SU-DHL-6 (cell line): ENCODE data around the gene OLIG3.

Experiments used
- H2AFZ ChIP-seq: fragments of 200-600 bp; sonication (generic); 2 replicates; pipeline ENCODE4 v1.6.1; 2014; ENCODE audit warnings: low read depth, mild to moderate bottlenecking, moderate library complexity, mixed read lengths, antibody characterized with exemption, low read length; ENCODE audit not compliant: severe bottlenecking
- H3F3A ChIP-seq: fragments of 200-600 bp; shearing (Covaris generic); 2 replicates; pipeline ENCODE4 v1.6.0; 2016; ENCODE audit warnings: antibody characterized with exemption, mild to moderate bottlenecking; ENCODE audit not compliant: insufficient read depth
- H3K27ac ChIP-seq: fragments of 200-600 bp; sonication (generic); 2 replicates; pipeline ENCODE4 v1.5.1; 2016; ENCODE audit warnings: low read depth, mild to moderate bottlenecking, low read length, moderate library complexity, mixed read lengths
- H3K27me3 ChIP-seq: fragments of 200-600 bp; sonication (generic), shearing (Covaris generic); 2 replicates; pipeline ENCODE4 v1.6.0; 2014; ENCODE audit warnings: mild to moderate bottlenecking, low read length
- H3K36me3 ChIP-seq: fragments of 200-600 bp; sonication (generic); 2 replicates; pipeline ENCODE4 v1.6.1; 2014; ENCODE audit warnings: mild to moderate bottlenecking, low read length, mixed read lengths
- H3K4me2 ChIP-seq: fragments of 300-600, 200-600 bp; shearing (Covaris generic), sonication (generic); 2 replicates; pipeline ENCODE4 v1.6.0; 2014; ENCODE audit warnings: low read length, low read depth, mild to moderate bottlenecking; ENCODE audit not compliant: poor library complexity, severe bottlenecking
- H3K4me3 ChIP-seq: fragments of 200-600 bp; sonication (generic); 2 replicates; pipeline ENCODE4 v1.5.1; 2014; ENCODE audit warnings: antibody characterized with exemption, low read length, mild to moderate bottlenecking, mixed read lengths; ENCODE audit not compliant: insufficient read depth, poor library complexity, severe bottlenecking
- H3K79me2 ChIP-seq: fragments of 200-600 bp; sonication (generic); 2 replicates; pipeline ENCODE4 v1.6.1; 2014; ENCODE audit warnings: mild to moderate bottlenecking, low read length, moderate library complexity; ENCODE audit not compliant: insufficient read depth
- H3K9ac ChIP-seq: fragments of 200-600 bp; sonication (generic); 2 replicates; pipeline ENCODE4 v1.7.0; 2014; ENCODE audit warnings: mild to moderate bottlenecking, low read length
- H3K9me2 ChIP-seq: fragments of 200-600 bp; sonication (generic); replicated peaks from 2 replicates; pipeline ENCODE4 v1.6.1; 2014; ENCODE audit warnings: low read length; ENCODE audit not compliant: insufficient read depth
- H3K9me3 ChIP-seq: fragments of 200-600 bp; sonication (generic); 2 replicates; pipeline ENCODE4 v1.6.1; 2014; ENCODE audit warnings: low read length, mixed read lengths; ENCODE audit not compliant: insufficient read depth
- H4K20me1 ChIP-seq: fragments of 200-600 bp; sonication (generic); 2 replicates; pipeline ENCODE4 v1.6.1; 2014; ENCODE audit warnings: low read depth, mild to moderate bottlenecking, antibody characterized with exemption, low read length, moderate library complexity, mixed read lengths
- CTCF ChIP-seq: fragments of 200-600 bp; sonication (generic); IDR thresholded peaks from one replicate; pipeline ENCODE4 v1.5.1; 2017; ENCODE audit warnings: antibody characterized with exemption, mild to moderate bottlenecking, low read length, moderate library complexity; ENCODE audit not compliant: insufficient read depth, poor library complexity, severe bottlenecking
- EZH2phosphoT487 ChIP-seq: fragments of 200-600 bp; sonication (generic), shearing (Covaris generic); conservative IDR thresholded peaks from 2 replicates; pipeline ENCODE4 v1.6.1; 2018; ENCODE audit warnings: mild to moderate bottlenecking, antibody characterized with exemption, low read length, moderate library complexity, mixed read lengths

The OLIG3 gene

GRCh38 chr6:137520520-137520919 is 26.3 kb upstream of the OLIG3 start:
- H3K36me3 ChIP-seq = no peaks in the 10 kb centered on the region
- no peak overlapping the region for H2AFZ ChIP-seq
- no peaks in the 10 kb centered on the region for H3K9me2 ChIP-seq
- no peaks in the 10 kb centered on the region for H3K9me3 ChIP-seq
- no peak overlapping the region for H3K4me2 ChIP-seq
- no peaks in the 10 kb centered on the region for H4K20me1 ChIP-seq
- no peaks in the 10 kb centered on the region for H3F3A ChIP-seq
- no peaks in the 10 kb centered on the region for H3K79me2 ChIP-seq
- no peaks in the 10 kb centered on the region for H3K27me3 ChIP-seq
- no peak for TF ChIP-seq CTCF
- TF ChIP-seq EZH2phosphoT487 = no peak
- no peak overlapping the region for H3K27ac ChIP-seq
- H3K9ac ChIP-seq = no peak overlapping the region
- no peak overlapping the region for H3K4me3 ChIP-seq

- Histone ChIP-seq H3F3A (no peaks in the 10 kb centered on the region), H3K9me3 (no peaks in the 10 kb centered on the region), H3K27me3 (no peaks in the 10 kb centered on the region), H3K9me2 (no peaks in the 10 kb centered on the region), H3K4me3 (no peak overlapping the region), H3K79me2 (no peaks in the 10 kb centered on the region), H3K27ac (no peak overlapping the region), H3K9ac (no peak overlapping the region), H3K36me3 (no peaks in the 10 kb centered on the region), H4K20me1 (no peaks in the 10 kb centered on the region), H3K4me2 (no peak overlapping the region), H2AFZ (no peak overlapping the region)
- no peak for TF ChIP-seq EZH2phosphoT487
- TF ChIP-seq CTCF = no peak
Measured at GRCh38 chr6:137519629-137520176, 25.5 kb upstream of the OLIG3 start.

GRCh38 chr6:137518386-137518983 is 24.3 kb upstream of the OLIG3 start:
- Histone ChIP-seq H3K27me3 (no peaks in the 10 kb centered on the region), H3K36me3 (no peaks in the 10 kb centered on the region), H3K4me2 (no peak overlapping the region), H3K9me2 (no peaks in the 10 kb centered on the region), H2AFZ (no peak overlapping the region), H3K9ac (no peak overlapping the region), H3F3A (no peaks in the 10 kb centered on the region), H3K9me3 (no peaks in the 10 kb centered on the region), H3K4me3 (no peak overlapping the region), H3K27ac (no peak overlapping the region), H4K20me1 (no peaks in the 10 kb centered on the region), H3K79me2 (no peaks in the 10 kb centered on the region)
- no peak for TF ChIP-seq CTCF
- no peak for TF ChIP-seq EZH2phosphoT487
